NCI-H69 (cell line): ENCODE results near the gene SORCS2.

Source experiments
- DNase-seq: peaks from one replicate; lab custom pipeline; 2025; lab: John Stamatoyannopoulos, UW

SORCS2 gene

DNA sequence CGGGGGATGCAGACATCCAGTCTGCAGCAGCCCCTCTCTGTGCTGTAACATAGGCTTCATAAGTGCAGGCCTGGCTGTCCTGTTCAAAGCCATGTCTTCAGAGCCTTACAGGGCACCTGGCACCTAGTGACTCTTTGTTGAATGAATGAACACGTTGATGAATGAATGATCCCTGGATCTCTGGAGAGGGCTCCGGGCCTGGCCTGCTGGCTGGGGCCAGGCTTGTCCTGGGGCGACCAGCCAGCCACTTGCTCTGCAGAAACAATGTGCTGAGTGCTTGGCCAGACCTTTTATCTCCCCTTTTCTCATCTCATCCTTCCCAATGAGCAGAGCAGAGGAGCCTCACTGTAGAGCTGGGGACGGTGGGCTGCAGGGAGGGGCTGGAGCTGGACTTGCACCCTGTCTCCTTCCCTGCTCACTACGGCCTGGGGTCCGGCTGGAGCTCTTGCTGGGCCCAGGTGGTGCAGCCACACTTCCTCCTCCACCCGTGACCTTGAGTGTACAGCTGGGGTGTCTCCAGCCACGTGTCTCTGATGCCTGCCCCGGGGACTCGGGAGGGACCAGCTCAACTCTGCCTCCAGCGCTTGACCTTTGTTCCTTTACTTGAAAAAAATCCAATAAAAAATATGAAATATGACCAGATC lies 164.5 kb downstream of the SORCS2 start:
- DNase-seq = no peak

DNA sequence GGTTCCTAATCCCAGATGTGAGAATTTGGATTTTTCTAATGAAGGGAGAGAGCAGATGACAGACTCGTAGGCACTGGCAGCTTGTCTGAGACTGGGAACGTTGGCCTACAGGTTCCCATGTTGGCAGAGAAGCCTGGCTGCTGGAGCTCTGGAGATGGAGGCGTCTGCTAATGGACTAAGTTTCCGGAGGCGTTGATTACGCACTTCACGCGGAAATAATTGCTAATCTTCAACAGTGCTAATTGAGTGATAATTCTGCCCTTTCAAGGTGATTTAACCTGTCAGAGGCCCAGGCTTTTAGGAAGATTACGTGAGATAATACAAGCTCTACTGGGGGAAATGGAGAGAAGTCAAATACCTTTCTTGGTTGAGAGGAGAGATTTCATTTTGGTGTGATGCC lies 165.0 kb downstream of the SORCS2 start:
- peak; percentile 51 for DNase-seq

DNA sequence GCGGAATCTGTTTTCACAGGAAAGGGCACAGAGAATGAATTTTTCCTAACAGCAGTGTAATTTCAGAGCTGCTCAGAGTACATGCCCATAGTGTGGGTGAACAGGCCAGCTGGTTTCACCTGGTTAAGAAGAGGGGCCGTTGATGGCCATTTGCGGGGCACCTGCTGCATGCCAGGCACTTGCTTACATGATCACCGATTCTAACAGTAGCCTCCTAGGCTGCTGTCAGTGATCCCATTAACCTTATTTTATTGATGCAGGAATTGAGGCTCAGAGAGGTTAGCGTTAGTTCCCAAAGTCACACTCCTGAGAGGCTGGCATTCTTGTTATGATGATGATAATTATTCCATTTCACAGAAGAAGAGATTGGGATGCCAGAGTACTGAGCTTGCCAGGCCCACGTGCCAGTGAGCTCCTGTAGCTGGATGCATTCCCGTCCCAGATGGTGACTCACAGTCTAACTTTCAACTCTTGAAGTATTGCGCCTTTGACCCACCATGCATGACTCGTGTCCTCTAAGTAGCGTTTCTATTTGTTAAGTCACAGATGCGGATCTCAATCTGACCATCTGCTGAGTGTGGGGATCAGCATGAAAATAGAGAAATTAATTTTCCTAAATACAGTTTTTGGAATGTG lies 165.9 kb downstream of the SORCS2 start:
- peak; percentile 20 for DNase-seq

DNA sequence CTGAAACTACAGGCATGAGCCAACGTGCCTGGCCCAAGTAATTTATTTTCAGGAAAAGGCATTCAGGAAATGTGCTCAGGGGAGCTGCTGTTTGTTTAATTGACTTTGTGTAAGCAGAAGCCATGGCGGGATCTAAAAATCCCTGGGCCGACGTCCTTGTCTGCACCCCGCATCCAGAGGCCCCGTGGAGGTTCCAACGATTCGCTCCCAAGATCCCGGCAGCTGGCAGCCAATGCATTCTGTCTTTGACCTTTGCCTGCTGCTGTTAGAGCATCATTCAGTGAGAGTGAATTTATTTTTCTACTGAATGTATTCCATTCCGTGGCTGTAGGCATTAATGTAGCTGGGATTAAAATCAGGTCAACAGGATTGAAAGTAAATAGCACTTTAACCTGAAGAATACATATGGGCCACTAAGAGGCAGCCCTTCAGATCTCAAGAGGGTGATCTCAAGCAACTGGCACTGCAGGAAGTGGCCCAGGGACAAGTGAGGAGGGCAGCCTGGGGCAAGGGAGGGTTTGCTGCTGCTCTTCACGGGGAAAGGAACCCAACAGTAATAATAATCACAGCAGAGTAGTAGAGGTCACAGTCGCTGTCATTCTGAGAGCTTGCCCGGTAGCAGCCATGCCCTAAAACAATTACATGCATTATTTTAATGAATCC lies 167.2 kb downstream of the SORCS2 start:
- DNase-seq = peak; percentile 71

DNA sequence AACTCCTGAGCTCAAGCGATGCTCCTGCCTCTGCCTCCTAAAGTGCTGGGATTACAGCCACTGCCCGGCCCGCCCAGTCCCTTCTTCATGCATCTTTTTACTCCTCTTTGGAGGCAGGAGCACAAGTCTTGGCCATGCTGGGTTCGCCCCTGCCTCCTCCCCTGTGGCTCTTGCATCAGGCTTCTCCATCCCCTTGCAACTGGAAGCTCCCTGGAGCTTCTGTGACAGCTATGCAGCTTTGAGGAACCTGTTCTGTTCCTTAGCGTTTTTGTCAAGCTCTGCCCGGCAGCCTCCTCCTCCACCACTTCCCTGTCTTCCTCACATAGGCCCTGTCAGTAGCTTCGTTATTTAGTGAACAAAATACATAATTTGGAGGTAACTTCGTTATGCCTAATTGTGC lies 168.5 kb downstream of the SORCS2 start:
- no peak for DNase-seq

DNA sequence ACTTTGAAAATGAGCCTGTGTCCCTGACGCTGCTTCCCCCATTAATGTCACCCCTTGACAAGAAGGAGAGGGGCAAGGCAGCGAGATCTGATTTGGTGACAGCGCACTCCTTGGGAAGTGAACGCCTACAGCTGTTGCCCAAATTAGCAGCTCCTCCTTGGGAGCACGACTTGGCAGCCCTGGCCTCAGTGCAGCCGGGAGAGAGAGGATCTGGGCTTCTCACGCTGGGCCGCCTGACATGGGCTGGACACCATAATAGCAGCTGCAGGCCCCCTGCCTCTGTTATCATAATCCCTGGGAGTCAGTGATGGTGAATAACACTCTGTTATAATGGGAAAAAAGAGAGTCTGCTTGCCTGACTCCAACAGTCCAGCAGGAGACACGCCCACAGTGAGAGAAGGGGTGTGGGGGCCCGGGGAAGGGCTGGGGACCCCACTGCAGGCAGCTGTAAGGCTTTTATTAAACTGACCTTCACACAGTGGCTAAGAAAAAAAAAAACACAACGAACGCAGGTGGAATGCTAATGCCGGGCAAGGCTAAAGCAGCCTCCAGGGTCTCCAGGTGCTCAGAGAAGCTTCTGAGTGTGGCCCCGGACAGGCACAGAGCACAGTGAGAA lies 169.1 kb downstream of the SORCS2 start:
- DNase-seq = peak; percentile 45

DNA sequence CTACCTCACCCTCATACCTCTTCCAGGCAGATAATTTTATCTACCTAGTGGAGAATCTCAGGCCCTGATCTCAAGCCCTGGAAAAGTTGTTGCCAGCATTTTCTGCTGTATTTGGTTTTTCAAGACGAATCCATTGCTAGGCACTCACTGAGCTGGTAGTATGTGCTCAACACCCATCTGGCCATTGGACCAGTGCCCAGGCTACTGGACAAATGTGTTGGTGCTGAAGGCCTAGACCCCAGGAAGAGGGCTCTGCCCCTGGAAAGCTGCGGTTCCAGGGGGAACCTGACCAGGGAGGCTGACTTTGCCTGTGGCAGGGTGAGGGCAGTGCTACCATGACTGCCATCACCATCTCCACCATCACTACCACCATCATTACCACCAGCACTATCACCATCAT lies 170.0 kb downstream of the SORCS2 start:
- DNase-seq = no peak

DNA sequence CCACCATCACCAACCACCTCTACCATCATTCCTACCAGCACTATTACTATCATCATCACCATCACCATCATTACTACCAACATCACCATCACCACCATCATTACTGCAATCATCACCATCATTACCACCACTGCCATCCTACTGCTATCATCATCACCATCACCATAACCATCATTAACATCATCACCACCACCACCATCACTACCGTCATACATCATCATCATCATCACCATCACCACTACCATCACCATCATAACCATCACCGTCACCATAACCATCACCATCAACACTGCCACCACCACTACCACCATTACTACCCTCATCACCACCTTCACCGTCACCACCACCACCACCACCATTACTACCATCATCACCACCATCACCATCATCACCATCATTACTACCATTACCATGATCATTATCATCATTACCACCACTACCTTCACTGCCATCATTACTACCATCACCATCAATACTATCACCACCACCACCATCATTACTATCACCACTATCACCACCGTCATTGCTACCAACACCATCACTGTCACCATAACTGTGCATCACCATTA lies 170.6 kb downstream of the SORCS2 start:
- DNase-seq = no peak

DNA sequence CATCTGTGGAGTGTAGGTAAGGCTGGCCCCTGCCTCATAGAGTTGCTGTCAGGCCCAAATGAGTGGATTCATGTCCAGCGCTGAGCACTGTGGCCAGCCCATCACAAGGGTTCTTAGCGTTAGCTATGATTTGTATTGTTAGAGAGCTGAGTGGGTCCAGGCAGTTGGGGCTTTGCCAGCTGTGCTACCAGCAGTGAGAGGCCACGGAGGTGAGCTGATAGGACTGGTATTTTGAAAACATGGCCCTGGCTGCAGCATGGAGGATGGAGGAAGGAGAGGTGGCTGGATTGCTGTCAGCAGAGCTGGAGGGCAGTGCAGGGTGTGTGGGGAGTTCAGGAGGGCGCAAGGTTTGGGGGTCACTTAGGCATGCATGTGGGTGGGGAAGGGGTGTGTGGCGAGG lies 172.6 kb downstream of the SORCS2 start:
- peak; percentile 32 for DNase-seq

DNA sequence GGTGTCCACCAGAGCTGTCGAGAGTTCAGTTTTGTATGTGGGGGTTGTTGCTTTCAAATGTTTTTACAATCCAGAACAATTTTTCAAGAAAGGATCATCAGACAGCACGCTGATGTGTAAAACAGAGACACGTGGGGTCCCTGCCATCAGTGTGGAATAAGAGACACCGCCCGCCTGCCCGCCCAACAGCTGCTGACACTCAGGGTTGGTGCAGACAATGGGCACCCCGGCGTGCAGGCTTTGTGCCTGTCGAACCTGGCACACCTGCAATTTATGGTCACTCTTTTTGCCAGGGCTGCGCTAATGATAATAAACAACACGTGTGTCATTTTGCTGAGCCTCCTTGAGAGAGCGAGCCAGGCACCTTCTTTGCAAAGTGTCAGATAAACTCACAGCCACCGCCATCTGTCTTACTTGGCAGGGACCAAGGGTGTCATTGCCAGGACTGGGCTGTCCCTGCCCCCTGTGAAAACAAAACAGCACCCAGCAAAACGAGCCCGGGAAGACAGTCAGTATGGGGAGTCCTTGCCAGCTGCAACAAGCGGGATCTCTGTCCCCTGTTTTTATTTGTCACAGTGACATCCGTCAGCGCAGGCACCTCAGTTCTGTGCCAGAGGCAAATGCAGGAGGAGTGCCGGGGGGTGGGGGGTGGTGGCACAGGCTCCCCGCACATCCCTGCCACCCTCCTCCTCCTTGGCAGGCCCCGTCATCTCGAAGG lies 173.3 kb downstream of the SORCS2 start:
- DNase-seq = peak; percentile 95

DNA sequence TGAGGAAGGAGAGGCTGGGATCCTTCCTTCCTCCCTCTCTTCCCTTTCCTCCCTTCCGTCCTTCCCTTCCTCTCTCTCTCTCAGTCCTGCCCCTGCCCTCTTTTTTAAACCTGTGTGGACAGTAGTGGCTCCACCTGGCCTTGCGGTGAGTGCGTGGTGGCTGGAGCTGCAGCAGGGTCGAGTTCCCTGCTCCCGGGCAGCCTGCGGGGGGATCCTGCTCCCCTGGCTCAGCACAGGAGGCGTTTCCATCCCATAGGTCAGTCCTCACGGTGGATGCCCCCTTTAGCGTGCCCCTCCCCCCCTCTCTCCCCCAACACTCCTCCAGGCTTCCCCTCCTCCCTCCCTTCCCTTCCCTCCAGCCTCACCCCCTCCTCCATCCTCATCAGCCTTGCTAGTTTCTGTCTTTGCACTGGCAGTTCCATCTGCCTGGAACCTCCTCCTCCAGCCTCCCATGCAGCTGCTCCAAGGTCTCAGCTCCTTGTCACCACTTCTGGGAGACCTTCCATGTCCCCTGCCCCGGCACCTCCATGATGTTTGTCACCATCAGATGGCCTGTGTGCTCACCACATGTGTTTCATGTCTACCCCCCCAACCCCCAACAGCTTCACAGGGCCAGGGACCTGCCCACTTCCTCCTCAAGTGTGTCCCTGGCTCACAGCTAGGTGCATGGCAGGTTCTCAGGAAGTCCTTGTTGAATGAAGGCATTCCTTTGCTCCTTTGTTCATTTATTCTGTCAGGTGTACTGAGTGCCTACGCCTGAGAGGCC lies 174.0 kb downstream of the SORCS2 start:
- peak; percentile 54 for DNase-seq

DNA sequence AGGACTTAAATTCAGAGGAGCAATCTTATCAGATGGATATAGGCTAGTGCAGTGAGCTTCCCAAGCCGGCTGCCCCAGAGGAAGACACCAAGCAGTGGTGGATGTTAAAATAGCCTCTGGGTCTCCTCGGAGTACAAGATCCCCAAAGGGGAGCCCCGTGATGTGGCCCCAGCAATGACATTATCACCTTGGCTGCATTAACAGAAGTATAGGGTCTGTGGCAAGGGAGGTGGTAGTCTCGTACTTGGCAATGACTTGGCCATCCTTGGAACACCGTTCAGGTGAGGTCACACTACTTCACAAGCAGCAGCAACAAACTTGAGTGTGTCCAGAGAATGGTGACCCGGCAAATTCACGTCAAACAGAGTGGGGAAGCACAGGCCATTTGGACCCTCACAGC lies 174.6 kb downstream of the SORCS2 start:
- DNase-seq = no peak

DNA sequence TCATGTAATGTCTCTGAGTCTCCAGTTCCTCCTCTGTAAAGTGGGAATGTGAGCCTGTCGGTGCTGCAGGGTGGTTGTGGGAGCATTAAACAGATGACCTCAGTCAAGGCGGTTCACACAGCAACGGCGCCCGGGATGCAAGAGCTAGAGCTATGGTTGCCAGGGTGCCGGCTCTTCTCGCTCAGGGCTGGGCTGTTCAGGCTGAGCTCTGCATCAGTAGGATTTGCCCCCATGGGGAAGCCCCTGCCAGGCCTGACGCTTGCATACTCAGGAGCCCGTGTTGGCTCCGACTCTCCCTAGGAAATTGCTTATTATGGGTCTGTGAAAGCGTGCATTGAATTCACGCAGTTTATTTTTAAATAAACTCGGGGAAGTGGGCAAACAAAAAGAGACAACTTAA lies 175.1 kb downstream of the SORCS2 start:
- DNase-seq = peak; percentile 54

DNA sequence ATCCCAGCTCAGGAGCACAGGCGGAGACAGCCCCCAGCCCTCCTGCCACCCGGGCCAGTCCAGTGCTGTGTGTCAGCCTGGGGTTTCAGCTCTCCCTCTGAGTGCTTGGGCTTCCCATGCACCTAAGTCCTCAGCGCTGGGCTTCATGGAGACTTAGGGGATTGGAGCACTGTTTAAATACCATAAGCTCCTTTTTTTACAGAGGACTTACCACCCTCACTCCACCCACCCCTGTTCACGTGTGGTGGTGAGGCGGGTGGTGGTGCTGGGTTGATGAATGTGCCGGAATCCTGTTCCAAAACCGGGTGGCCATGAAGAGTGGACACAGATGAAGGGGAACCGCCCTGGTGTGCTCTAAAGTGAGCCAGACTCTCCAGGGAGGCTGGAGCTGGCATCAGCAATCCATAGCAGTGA lies 175.5 kb downstream of the SORCS2 start:
- DNase-seq = no peak

DNA sequence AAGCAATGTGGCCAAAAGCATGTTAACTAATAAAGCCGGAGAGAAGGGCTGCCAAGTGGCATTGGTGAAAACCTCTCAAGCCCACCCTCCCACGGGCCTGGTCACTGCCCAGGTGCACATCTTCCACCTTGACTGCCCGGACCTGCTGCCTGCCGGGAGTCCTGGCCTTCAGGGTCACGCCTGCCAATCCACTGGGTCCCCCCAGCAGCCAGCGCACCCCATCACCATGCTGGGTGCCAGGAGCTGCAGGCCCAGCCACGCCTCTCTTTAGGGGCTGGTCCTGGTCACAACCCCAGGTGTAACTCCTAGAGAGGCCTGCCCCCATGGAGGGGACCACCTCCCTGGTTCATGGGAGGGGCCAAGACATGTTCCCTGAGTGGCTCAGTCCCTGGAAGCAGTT lies 176.0 kb downstream of the SORCS2 start:
- DNase-seq = no peak

DNA sequence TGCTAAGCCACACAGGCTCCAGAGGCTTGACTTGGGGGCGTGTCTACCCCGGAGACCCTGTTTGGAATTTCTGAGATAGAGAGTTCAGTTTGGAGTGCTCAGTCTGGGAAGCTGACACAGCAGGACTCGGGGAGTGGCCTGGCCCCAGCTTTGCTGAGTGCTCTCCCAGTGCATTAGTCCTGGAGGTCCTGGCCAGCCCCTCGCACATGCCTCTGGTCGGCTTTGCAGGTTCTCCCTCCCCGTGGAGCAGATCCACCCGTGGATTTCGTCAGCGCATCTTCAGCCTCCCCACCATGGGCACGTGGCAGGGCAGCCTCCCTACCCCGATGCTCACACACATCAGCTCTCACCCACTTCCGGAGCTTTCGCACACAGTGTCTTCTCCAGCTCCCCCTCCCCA lies 177.2 kb downstream of the SORCS2 start:
- DNase-seq = no peak

DNA sequence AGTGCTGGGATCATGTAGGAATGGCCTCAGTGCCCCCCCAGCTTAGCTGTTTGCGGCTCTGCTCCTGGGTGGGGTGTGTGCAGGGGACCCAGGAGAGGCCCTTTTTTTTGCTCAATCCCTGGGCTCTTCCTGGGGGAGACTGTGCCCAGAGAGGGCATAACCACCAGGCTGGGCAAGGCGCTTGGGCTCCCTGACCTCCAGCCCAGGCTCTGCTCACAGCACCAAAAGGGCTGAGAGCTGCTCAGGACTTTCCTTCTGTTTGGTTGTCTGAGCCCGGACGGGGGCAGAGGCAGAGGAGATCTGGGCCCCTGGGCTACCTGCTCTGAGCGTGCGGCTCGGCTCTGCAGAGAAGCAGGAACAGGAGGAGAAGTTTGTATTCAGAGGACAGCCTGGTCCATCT lies 177.7 kb downstream of the SORCS2 start:
- no peak for DNase-seq

DNA sequence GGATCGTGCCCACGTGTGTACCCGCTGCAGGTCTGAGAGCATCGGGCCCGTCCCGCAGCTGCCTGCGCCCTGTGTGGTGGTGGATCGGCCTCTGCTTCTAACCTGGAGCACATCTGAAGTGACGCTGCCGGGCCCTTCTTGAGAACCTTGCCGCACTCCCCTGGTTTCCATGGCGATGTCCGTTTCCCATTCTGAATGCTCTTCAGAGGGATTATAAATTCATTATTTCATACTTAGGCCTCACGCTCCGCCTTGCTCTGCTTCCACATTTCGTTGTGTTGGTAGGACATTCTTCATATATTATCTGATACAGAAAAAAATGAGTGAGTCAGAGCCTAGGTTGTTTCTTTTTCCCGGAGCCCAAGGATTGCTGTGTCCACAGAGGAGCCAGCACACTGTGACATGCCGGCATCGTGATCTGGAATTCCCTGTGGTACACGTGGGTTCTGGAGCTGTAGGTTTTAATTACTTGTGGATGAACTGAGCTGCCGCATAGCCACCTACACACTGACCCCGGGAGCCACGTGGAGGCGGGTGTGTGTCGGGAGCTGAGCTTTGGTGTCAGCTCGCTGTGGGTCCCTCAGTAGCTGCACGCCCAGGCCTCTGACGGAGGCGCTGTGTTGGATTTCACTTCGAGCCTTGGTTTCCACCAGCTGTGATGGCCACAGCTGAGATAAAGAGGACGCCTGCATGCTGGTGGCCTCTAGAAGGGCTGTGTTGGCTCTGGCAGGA lies 179.0 kb downstream of the SORCS2 start:
- DNase-seq = no peak

DNA sequence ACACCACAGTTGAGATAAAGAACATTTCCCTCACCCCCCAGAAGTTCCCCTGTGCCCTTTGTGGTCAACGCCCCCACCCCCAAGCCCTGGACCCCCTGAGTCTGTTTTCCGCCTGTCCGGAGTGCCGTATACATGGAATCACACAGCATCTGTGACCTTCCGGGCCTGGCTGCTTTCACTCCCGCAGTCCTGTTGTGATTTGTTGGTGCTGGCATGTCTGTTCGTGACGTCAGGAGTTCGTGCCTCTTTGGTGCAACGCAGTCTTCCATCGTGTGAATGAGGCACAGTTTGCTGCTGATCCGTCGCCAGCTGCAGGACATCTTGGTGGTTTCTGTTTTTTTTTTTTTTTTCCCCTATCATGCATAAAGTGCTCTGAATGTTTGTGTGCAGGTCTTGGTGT lies 180.3 kb downstream of the SORCS2 start:
- DNase-seq = no peak

DNA sequence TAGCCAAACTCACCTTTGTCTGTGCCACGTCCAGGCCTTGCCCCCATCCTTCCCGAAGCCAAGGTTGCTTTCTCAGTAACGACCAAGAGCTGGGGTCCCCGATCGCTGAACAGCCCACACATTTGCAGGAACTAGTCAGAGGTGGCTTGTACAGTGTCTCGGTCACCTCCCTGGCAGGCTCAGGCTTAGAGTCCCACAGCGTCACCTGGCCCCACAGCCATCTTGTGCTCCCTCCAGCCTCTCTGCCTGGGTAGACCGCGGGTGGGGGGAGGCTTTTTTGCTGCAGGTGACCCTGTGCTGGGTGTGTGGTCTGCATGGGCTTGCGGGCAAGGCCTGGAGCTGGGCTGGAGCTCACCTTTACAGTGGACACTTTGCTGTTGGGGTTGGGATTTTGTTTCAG lies 182.2 kb downstream of the SORCS2 start:
- no peak for DNase-seq

DNA sequence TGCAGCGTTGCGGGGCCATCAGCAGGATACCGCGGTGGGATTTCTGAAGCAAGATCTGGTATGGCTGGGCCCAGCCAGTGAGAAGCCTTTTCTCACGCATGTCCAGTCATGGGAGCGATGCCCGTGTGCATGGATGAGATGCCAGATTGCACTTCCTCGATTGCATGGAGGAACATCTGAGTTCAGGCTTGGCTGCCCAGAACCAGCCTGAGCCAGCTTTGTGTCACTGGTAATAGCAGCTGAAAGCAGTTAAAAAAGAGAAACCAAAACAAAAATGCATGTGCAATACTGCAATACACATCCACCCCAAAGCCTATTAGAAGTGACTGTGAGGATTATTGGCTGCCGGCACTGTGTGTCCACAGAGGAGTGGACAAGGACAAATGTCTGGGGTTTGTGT lies 183.1 kb downstream of the SORCS2 start:
- DNase-seq = no peak
